Epidermal melanocyte (primary cell): ENCODE data around the gene PCDHGA6.
"Not testable (repeated sequence)": the region's sequence is repeated elsewhere in the genome, so short reads cannot be mapped to it uniquely, and the experiment has no call there.

Experiments used
- DNase-seq: peaks from one replicate; pipeline ENCODE4 v3.0.0; 2011; ENCODE audit warnings: low spot score; ENCODE audit not compliant: insufficient read length

PCDHGA6 gene

GRCh38 chr5:141392429-141393198 is 18.9 kb downstream of the PCDHGA6 start, which contains the start of gene PCDHGA8:
Gene PCDHGA8 (plus strand): TSS chr5:141392633. CDS start chr5:141392814, 181 bp downstream.
- no peak for DNase-seq

- no peak for DNase-seq
These were observed 19.6 kb downstream of the PCDHGA6 start for GRCh38 chr5:141393267-141393666.

GRCh38 chr5:141394401-141395187 is 20.9 kb downstream of the PCDHGA6 start:
- not testable (repeated sequence) for DNase-seq

- not testable (repeated sequence) for DNase-seq
These were observed 24.3 kb downstream of the PCDHGA6 start, which contains the start of gene PCDHGB5 for GRCh38 chr5:141397756-141398551. Gene PCDHGB5 (plus strand): TSS chr5:141397947. CDS start chr5:141398128, 181 bp downstream.

- no peak for DNase-seq
These were observed 24.9 kb downstream of the PCDHGA6 start for GRCh38 chr5:141398608-141399007.

- DNase-seq = no peak
These were observed 26.0 kb downstream of the PCDHGA6 start for GRCh38 chr5:141399555-141400258.

GRCh38 chr5:141402553-141403243 is 29.0 kb downstream of the PCDHGA6 start, which contains the start of gene PCDHGA9:
Gene PCDHGA9 (plus strand): TSS chr5:141402778. CDS start chr5:141402953, 175 bp downstream.
- DNase-seq = no peak

GRCh38 chr5:141403387-141403786 is 29.7 kb downstream of the PCDHGA6 start:
- DNase-seq = no peak

- not testable (repeated sequence) for DNase-seq
These were observed 34.3 kb downstream of the PCDHGA6 start, which contains the start of gene PCDHGB6 for GRCh38 chr5:141407790-141408505. Gene PCDHGB6 (plus strand): TSS chr5:141408021. CDS start chr5:141408203, 182 bp downstream.

GRCh38 chr5:141409598-141410306 is 36.1 kb downstream of the PCDHGA6 start:
- DNase-seq = no peak

- no peak for DNase-seq
These were observed 37.9 kb downstream of the PCDHGA6 start for GRCh38 chr5:141411575-141411974.

GRCh38 chr5:141412854-141413539 is 39.3 kb downstream of the PCDHGA6 start, which contains the start of gene PCDHGA10:
Gene PCDHGA10 (plus strand): TSS chr5:141412987. CDS start chr5:141413176, 189 bp downstream.
- peak; percentile 46 for DNase-seq

GRCh38 chr5:141413540-141414069 is 39.9 kb downstream of the PCDHGA6 start:
- DNase-seq = no peak

- DNase-seq = not testable (repeated sequence)
These were observed 41.0 kb downstream of the PCDHGA6 start for GRCh38 chr5:141414548-141415274.

GRCh38 chr5:141415275-141415618 is 41.6 kb downstream of the PCDHGA6 start:
- DNase-seq = not testable (repeated sequence)

- not testable (repeated sequence) for DNase-seq
These were observed 43.9 kb downstream of the PCDHGA6 start, which contains the start of gene PCDHGB7 for GRCh38 chr5:141417494-141418172. Gene PCDHGB7 (plus strand): TSS chr5:141417677. CDS start chr5:141417860, 183 bp downstream.
